ENCODE data around the gene CD82. TPM values are rescaled to one million over a fixed set of nuclear protein-coding genes. Genes with fewer than 3 reads are reported as not detected.

The CD82 gene
- total and polyA plus RNA-seq, 2 of the 13 experiments (the other 11 are each of a cell fraction or from before 2014, with no cell fraction given): 0.05 TPM; not detected in 1

DNA sequence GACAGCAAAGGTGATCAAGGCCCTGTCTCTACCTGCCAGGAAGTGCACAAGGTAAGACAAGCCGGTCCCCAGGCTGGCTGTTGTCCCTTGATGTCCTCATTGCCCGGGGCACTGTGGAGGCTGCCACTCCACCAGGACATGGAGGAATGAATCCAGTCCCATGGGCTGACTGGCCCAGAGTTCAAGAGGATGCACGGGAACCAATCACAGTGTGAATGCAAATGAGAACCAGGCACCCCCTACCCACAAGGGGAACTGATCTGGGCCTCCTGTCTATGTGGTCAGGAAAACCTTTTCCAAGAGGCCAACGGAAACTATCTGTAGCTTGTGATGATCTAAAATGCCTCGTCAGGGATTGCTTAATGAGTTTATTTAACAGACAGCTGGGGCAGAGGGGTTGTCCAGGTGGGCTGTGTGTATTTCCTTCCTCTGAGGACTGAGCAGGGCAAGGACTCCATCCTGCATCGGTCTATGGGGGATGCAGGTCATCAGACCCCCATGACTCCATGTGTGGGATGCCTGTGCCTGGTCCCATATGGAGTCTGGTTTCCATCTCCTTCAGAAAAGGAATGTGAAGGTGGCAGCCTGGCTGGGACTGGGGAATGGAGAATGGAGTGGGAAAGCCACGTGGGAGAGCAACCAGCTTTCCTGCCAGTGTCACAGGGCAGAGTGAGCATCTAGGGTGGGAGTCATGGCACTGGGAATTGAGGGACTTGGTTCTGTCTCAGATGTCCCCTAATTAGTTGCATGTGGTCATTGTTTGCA, 60.5 kb downstream of the CD82 start:
- no peak for DNase-seq (ENCODE audit: low spot score)
- 31% methylated on average over 6 of the region's 7 CpGs for WGBS (ENCODE audit: low lambda C conversion rate)

More for the DNA sequence above, 60.5 kb downstream of the CD82 start:
- Histone ChIP-seq H2AFZ (ENCODE audit: low read length) (no peak overlapping the region), H4K20me1 (ENCODE audit: insufficient read depth, low read length) (no peaks in the 10 kb centered on the region), H3K4me1 (ENCODE audit: insufficient read depth, low read length) (no peaks in the 10 kb centered on the region), H3K9ac (ENCODE audit: insufficient read depth, low read depth, low read length) (no peak overlapping the region), H3K36me3 (replicated peaks in 1 of 2; ENCODE audit: control insufficient read depth in 1 of 2, insufficient read depth in 2 of 2, low read length in 2 of 2) (no peaks in the 10 kb centered on the region), H3K27ac (ENCODE audit: extremely low read length, insufficient read depth, low read length) (no peak overlapping the region), H3K9me3 (ENCODE audit: low read length) (no peaks in the 10 kb centered on the region), H3K4me2 (ENCODE audit: low read depth, low read length) (no peak overlapping the region), H3K4me3 (replicated peaks in 1 of 3; ENCODE audit: insufficient read depth in 1 of 3, low read depth in 2 of 3, low read length in 3 of 3) (no peak overlapping the region), H3K79me2 (ENCODE audit: insufficient read depth, low read length) (no peaks in the 10 kb centered on the region), H3K27me3 (ENCODE audit: control insufficient read depth in 1 of 2, insufficient read depth in 2 of 2, low read length in 2 of 2) (peaks cover 3 to 11% of the 10 kb centered on the region in 2 experiments; a peak in 3 of 5 replicates)
- BruUV-seq (replicated peaks): no TSS peak
- POLR2A ChIA-PET: no interaction called here
- in situ Hi-C loops (cut with HindIII; ENCODE audit: extremely low pct_ligation_motif_present, low pct_unique_long_range_greater_than_20kb) (loop anchor here (10.0 kb wide), 1 partner anchor 139 kb away; no protein-coding TSS in a partner anchor), intact Hi-C loops (cut with micrococcal nuclease; ENCODE audit: unreplicated experiment) (no loop called here)
- CTCF ChIA-PET (ENCODE audit: low intra/inter-chr PET ratio, low total read pairs): no interaction called here
- FAIRE-seq (no peak), ATAC-seq (no peak)
- TF ChIP-seq ZNF549 (CRISPR knock-in tag; IDR thresholded peaks at IDR 0.05): no peak
- no peak for TF ChIP-seq KIAA2018 (CRISPR knock-in tag; IDR thresholded peaks at IDR 0.05; ENCODE audit: borderline replicate concordance)
